Cardiac muscle cell (in vitro differentiated cells and primary cell): Measurements from ENCODE around the gene RPS27A. TPM values are rescaled to one million over a fixed set of nuclear protein-coding genes. Genes with fewer than 3 reads are reported as not detected.

Experiments
- DNase-seq, 2 donors: peaks; one replicate each; pipeline versions ENCODE4 v3.0.0 to v3.0.0-alpha.2; 2010 to 2017; ENCODE audit warnings: low read depth in 1 of 2, low spot score in 1 of 2
- H3K27ac ChIP-seq: fragments of 200-600 bp; sonication (generic); 2 replicates; pipeline ENCODE4 v1.5.1; 2016
- H3K27me3 ChIP-seq: fragments of 200-600 bp; sonication (generic); 2 replicates; pipeline ENCODE4 v1.6.0; 2016; ENCODE audit warnings: control low read depth
- H3K36me3 ChIP-seq: fragments of 200-600 bp; sonication (generic); 2 replicates; pipeline ENCODE4 v1.5.1; 2016; ENCODE audit warnings: control low read depth
- H3K4me1 ChIP-seq: fragments of 200-600 bp; sonication (generic); 2 replicates; pipeline ENCODE4 v1.8.1; 2017; ENCODE audit warnings: low read depth, mild to moderate bottlenecking, mixed run types
- H3K4me3 ChIP-seq: fragments of 200-600 bp; sonication (generic); 2 replicates; pipeline ENCODE4 v1.5.1; 2016; ENCODE audit warnings: mild to moderate bottlenecking
- H3K9me3 ChIP-seq: fragments of 200-600 bp; sonication (generic); 2 replicates; pipeline ENCODE4 v1.5.1; 2017; ENCODE audit warnings: low read depth, mild to moderate bottlenecking, control low read depth
- CTCF ChIP-seq: IDR thresholded peaks from 2 replicates; pipeline ENCODE4 v1.5.1; 2012; ENCODE audit warnings: low read depth, mild to moderate bottlenecking, low read length
- polyA plus RNA-seq: library from polyadenylated mRNA; unstranded; fragments of >200 nt; fragmentation: Nextera tagmentation; extraction: Ambion mirVana; gene quantifications from 2 replicates; pipeline ENCODE4 v1.2.1, GENCODE V29; 2016
- total RNA-seq: library from RNA; depleted of rRNA; stranded (reverse); fragments of >200 nt; gene quantifications from 2 replicates; pipeline ENCODE4 v1.2.3, GENCODE V29; 2016

Gene RPS27A
- total and polyA plus RNA-seq, 2 experiments from 2014 or later, result 556 to 695 TPM

- no peak overlapping the region for H3K4me3 ChIP-seq
- H3K27ac ChIP-seq, result no peak overlapping the region
- H3K27me3 ChIP-seq, result no peaks in the 10 kb centered on the region
- no peaks in the 10 kb centered on the region for H3K36me3 ChIP-seq
- no peak for DNase-seq
- no peak for TF ChIP-seq CTCF
- H3K4me1 ChIP-seq, result peaks cover 7% of the 10 kb centered on the region
- H3K9me3 ChIP-seq, result no peaks in the 10 kb centered on the region
Observed at GRCh38 chr2:55228226-55228563, 4.3 kb upstream of the RPS27A start.

GRCh38 chr2:55229221-55229620, 3.3 kb upstream of the RPS27A start:
- no peaks in the 10 kb centered on the region for H3K27me3 ChIP-seq
- no peak for TF ChIP-seq CTCF
- DNase-seq, result no peak
- H3K36me3 ChIP-seq, result peaks cover 5% of the 10 kb centered on the region
- H3K4me1 ChIP-seq, result peaks cover 14% of the 10 kb centered on the region
- H3K9me3 ChIP-seq, result no peaks in the 10 kb centered on the region
- no peak overlapping the region for H3K4me3 ChIP-seq
- H3K27ac ChIP-seq, result peak overlapping the region; percentile 26

- TF ChIP-seq CTCF, result no peak
- H3K9me3 ChIP-seq, result no peaks in the 10 kb centered on the region
- peaks cover 19% of the 10 kb centered on the region for H3K36me3 ChIP-seq
- H3K27ac ChIP-seq, result no peak overlapping the region
- H3K27me3 ChIP-seq, result no peaks in the 10 kb centered on the region
- no peak for DNase-seq
- H3K4me1 ChIP-seq, result peaks cover 14% of the 10 kb centered on the region
- no peak overlapping the region for H3K4me3 ChIP-seq
Observed at GRCh38 chr2:55230551-55230950, 1.9 kb upstream of the RPS27A start.

- H3K36me3 ChIP-seq, result peaks cover 25% of the 10 kb centered on the region
- no peak for TF ChIP-seq CTCF
- H3K4me3 ChIP-seq, result peak overlapping the region; percentile 77
- H3K4me1 ChIP-seq, result peaks cover 14% of the 10 kb centered on the region
- no peaks in the 10 kb centered on the region for H3K27me3 ChIP-seq
- DNase-seq, result peak in 1 of 2 donors; percentile 39
- H3K9me3 ChIP-seq, result no peaks in the 10 kb centered on the region
- H3K27ac ChIP-seq, result peak overlapping the region; percentile 98
Observed at GRCh38 chr2:55231546-55232083, 873 bp upstream of the RPS27A start.

GRCh38 chr2:55232863-55233657, 572 bp downstream of the RPS27A start:
- peak overlapping the region; percentile 98 for H3K27ac ChIP-seq
- TF ChIP-seq CTCF, result no peak
- H3K9me3 ChIP-seq, result no peaks in the 10 kb centered on the region
- H3K4me1 ChIP-seq, result peaks cover 14% of the 10 kb centered on the region
- H3K36me3 ChIP-seq, result peaks cover 27% of the 10 kb centered on the region
- H3K4me3 ChIP-seq, result peak overlapping the region; percentile 77
- peak; percentile 36 to 37 for DNase-seq
- H3K27me3 ChIP-seq, result no peaks in the 10 kb centered on the region
